Memory B cell (primary cell): ENCODE results near the gene CGB3.

Source experiments
- ATAC-seq: fragments of 150-1000 bp; cut with Tn5 transposase; 2 replicates; pipeline ENCODE4 v1.10.0; 2021; ENCODE audit warnings: low read depth, mild to moderate bottlenecking, moderate library complexity
- DNase-seq, 2 donors: peaks; one replicate each; pipeline ENCODE4 v3.0.0; 2022; ENCODE audit warnings: low spot score in 2 of 2
- H3K27ac Mint-ChIP-seq: one replicate; pipeline ENCODE4 v1.8.0; 2022; ENCODE audit warnings: mild to moderate bottlenecking, moderate library complexity, mixed read lengths
- H3K27me3 Mint-ChIP-seq: one replicate; pipeline ENCODE4 v1.8.0; 2022; ENCODE audit warnings: mixed read lengths
- H3K36me3 Mint-ChIP-seq: one replicate; pipeline ENCODE4 v1.8.0; 2022; ENCODE audit warnings: mild to moderate bottlenecking, mixed read lengths
- H3K4me1 Mint-ChIP-seq: one replicate; pipeline ENCODE4 v1.8.0; 2022; ENCODE audit warnings: mixed read lengths
- H3K4me3 Mint-ChIP-seq: one replicate; pipeline ENCODE4 v1.8.0; 2022; ENCODE audit warnings: mild to moderate bottlenecking, moderate library complexity, mixed read lengths
- H3K9me3 Mint-ChIP-seq: one replicate; pipeline ENCODE4 v1.8.0; 2022; ENCODE audit warnings: mixed read lengths

The CGB3 gene

GRCh38 chr19:48992581-48993174 lies 31.5 kb downstream of the CGB3 start:
- Mint-ChIP-seq H3K27me3 (no peaks in the 10 kb centered on the region), H3K9me3 (no peaks in the 10 kb centered on the region), H3K4me1 (peaks cover 41% of the 10 kb centered on the region), H3K27ac (peak overlapping the region; percentile 95), H3K36me3 (peaks cover 14% of the 10 kb centered on the region), H3K4me3 (peak overlapping the region; percentile 95)
- DNase-seq: no peak
- ATAC-seq: no peak

GRCh38 chr19:48991873-48992580 lies 32.1 kb downstream of the CGB3 start:
- Mint-ChIP-seq H3K27me3 (no peaks in the 10 kb centered on the region), H3K36me3 (peaks cover 14% of the 10 kb centered on the region), H3K4me1 (peaks cover 43% of the 10 kb centered on the region), H3K27ac (peak overlapping the region; percentile 95), H3K4me3 (peak overlapping the region; percentile 95), H3K9me3 (no peaks in the 10 kb centered on the region)
- ATAC-seq (no peak), DNase-seq (no peak)

GRCh38 chr19:48991011-48991609 lies 33.0 kb downstream of the CGB3 start:
- H3K4me3 Mint-ChIP-seq: peak overlapping the region; percentile 54
- no peak for ATAC-seq
- no peaks in the 10 kb centered on the region for H3K9me3 Mint-ChIP-seq
- no peaks in the 10 kb centered on the region for H3K27me3 Mint-ChIP-seq
- no peak overlapping the region for H3K27ac Mint-ChIP-seq
- peaks cover 43% of the 10 kb centered on the region for H3K4me1 Mint-ChIP-seq
- peaks cover 14% of the 10 kb centered on the region for H3K36me3 Mint-ChIP-seq
- DNase-seq: no peak

GRCh38 chr19:48990400-48990799 lies 33.7 kb downstream of the CGB3 start:
- DNase-seq (no peak), ATAC-seq (no peak)
- Mint-ChIP-seq H3K36me3 (peaks cover 14% of the 10 kb centered on the region), H3K4me3 (no peak overlapping the region), H3K4me1 (peaks cover 43% of the 10 kb centered on the region), H3K27me3 (no peaks in the 10 kb centered on the region), H3K9me3 (no peaks in the 10 kb centered on the region), H3K27ac (peak overlapping the region; percentile 32)

GRCh38 chr19:48989701-48990291 lies 34.3 kb downstream of the CGB3 start:
- Mint-ChIP-seq H3K27me3 (no peaks in the 10 kb centered on the region), H3K27ac (peak overlapping the region; percentile 32), H3K4me1 (peaks cover 37% of the 10 kb centered on the region), H3K4me3 (no peak overlapping the region), H3K9me3 (no peaks in the 10 kb centered on the region), H3K36me3 (peaks cover 16% of the 10 kb centered on the region)
- DNase-seq: no peak
- no peak for ATAC-seq

GRCh38 chr19:48988860-48989259 lies 35.3 kb downstream of the CGB3 start:
- H3K36me3 Mint-ChIP-seq: peaks cover 16% of the 10 kb centered on the region
- no peak for ATAC-seq
- no peak overlapping the region for H3K4me3 Mint-ChIP-seq
- no peaks in the 10 kb centered on the region for H3K9me3 Mint-ChIP-seq
- H3K27me3 Mint-ChIP-seq: no peaks in the 10 kb centered on the region
- no peak for DNase-seq
- H3K27ac Mint-ChIP-seq: no peak overlapping the region
- peaks cover 33% of the 10 kb centered on the region for H3K4me1 Mint-ChIP-seq

- no peak overlapping the region for H3K4me3 Mint-ChIP-seq
- H3K9me3 Mint-ChIP-seq: no peaks in the 10 kb centered on the region
- no peak overlapping the region for H3K27ac Mint-ChIP-seq
- H3K36me3 Mint-ChIP-seq: peaks cover 19% of the 10 kb centered on the region
- H3K4me1 Mint-ChIP-seq: peaks cover 30% of the 10 kb centered on the region
- ATAC-seq (no peak), DNase-seq (no peak)
- H3K27me3 Mint-ChIP-seq: no peaks in the 10 kb centered on the region
Observed at GRCh38 chr19:48988286-48988685, 35.8 kb downstream of the CGB3 start.

GRCh38 chr19:48987323-48987722 lies 36.8 kb downstream of the CGB3 start:
- Mint-ChIP-seq H3K36me3 (peaks cover 22% of the 10 kb centered on the region), H3K27ac (no peak overlapping the region)

GRCh38 chr19:48986211-48986610 lies 37.9 kb downstream of the CGB3 start:
- Mint-ChIP-seq H3K27ac (no peak overlapping the region), H3K27me3 (no peaks in the 10 kb centered on the region), H3K4me3 (no peak overlapping the region), H3K9me3 (no peaks in the 10 kb centered on the region), H3K36me3 (peaks cover 28% of the 10 kb centered on the region), H3K4me1 (peaks cover 19% of the 10 kb centered on the region)
- DNase-seq (no peak), ATAC-seq (no peak)

More at GRCh38 chr19:48987323-48987722, 36.8 kb downstream of the CGB3 start:
- no peaks in the 10 kb centered on the region for H3K27me3 Mint-ChIP-seq
- ATAC-seq (no peak), DNase-seq (no peak)
- H3K4me1 Mint-ChIP-seq: peaks cover 25% of the 10 kb centered on the region
- no peaks in the 10 kb centered on the region for H3K9me3 Mint-ChIP-seq
- no peak overlapping the region for H3K4me3 Mint-ChIP-seq

GRCh38 chr19:48985711-48986110 lies 38.4 kb downstream of the CGB3 start:
- no peak for ATAC-seq
- H3K4me3 Mint-ChIP-seq: no peak overlapping the region
- peaks cover 15% of the 10 kb centered on the region for H3K4me1 Mint-ChIP-seq
- DNase-seq: no peak
- no peak overlapping the region for H3K27ac Mint-ChIP-seq
- no peaks in the 10 kb centered on the region for H3K27me3 Mint-ChIP-seq
- H3K36me3 Mint-ChIP-seq: peaks cover 25% of the 10 kb centered on the region
- H3K9me3 Mint-ChIP-seq: no peaks in the 10 kb centered on the region

GRCh38 chr19:48982280-48982679 lies 41.9 kb downstream of the CGB3 start:
- Mint-ChIP-seq H3K36me3 (peaks cover 20% of the 10 kb centered on the region), H3K27me3 (no peaks in the 10 kb centered on the region), H3K27ac (no peak overlapping the region), H3K9me3 (no peaks in the 10 kb centered on the region), H3K4me1 (peaks cover under 1% of the 10 kb centered on the region), H3K4me3 (no peak overlapping the region)
- DNase-seq (no peak), ATAC-seq (no peak)

GRCh38 chr19:48977061-48977460 lies 47.1 kb downstream of the CGB3 start:
- Mint-ChIP-seq H3K27me3 (no peaks in the 10 kb centered on the region), H3K9me3 (no peaks in the 10 kb centered on the region), H3K36me3 (peaks cover 17% of the 10 kb centered on the region), H3K4me1 (peaks cover 3% of the 10 kb centered on the region), H3K4me3 (no peak overlapping the region), H3K27ac (no peak overlapping the region)
- no peak for DNase-seq
- ATAC-seq: no peak

- no peak overlapping the region for H3K27ac Mint-ChIP-seq
- DNase-seq: no peak
- peaks cover 3% of the 10 kb centered on the region for H3K4me1 Mint-ChIP-seq
- no peaks in the 10 kb centered on the region for H3K9me3 Mint-ChIP-seq
- ATAC-seq: peak; percentile 73
- no peaks in the 10 kb centered on the region for H3K27me3 Mint-ChIP-seq
- H3K4me3 Mint-ChIP-seq: no peak overlapping the region
- peaks cover 12% of the 10 kb centered on the region for H3K36me3 Mint-ChIP-seq
Observed at GRCh38 chr19:48975947-48976847, 47.9 kb downstream of the CGB3 start.
